UCSD-AML1 (cell line): Measurements from ENCODE around the gene JDP2.
"Not testable (repeated sequence)": the region's sequence is repeated elsewhere in the genome, so short reads cannot be mapped to it uniquely, and the experiment has no call there.

ENCODE experiments used
- DNase-seq: peaks from one replicate; lab custom pipeline; 2025; ENCODE audit not compliant: unreplicated experiment; lab: John Stamatoyannopoulos, UW

The JDP2 gene

GRCh38 chr14:75453817-75454434 is 26.1 kb downstream of the JDP2 start:
- DNase-seq = no peak

DNA sequence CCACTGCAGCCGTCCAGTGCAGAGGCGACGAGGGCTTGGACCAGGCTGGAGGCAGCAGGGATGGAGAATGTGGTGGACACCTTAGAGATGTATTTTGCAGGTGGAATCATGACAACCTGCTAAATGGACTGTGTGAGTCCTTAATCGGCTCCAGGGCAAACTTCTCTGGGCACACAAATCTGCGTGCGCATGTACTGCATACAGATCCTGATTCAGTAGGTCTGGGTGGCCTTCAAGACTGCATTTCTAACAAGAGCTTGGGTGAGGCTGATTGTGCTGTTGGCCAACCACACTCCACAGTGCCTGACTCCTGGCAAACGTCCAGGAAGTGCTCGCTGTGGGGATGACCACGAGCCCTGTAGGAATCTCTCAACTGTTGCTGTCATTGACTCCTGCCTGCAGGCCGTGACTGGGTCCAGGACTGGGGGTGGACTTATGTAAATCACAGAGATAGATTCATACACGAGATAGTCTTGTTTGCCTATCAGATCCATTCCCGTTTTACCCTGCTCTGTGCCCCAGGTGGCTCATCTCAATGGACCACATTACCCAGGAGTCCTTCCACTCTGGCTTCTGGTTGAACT is 27.2 kb downstream of the JDP2 start:
- peak; percentile 52 for DNase-seq

GRCh38 chr14:75456069-75456996 is 28.5 kb downstream of the JDP2 start:
- no peak for DNase-seq

GRCh38 chr14:75456997-75457335 is 29.1 kb downstream of the JDP2 start:
- no peak for DNase-seq

GRCh38 chr14:75457648-75458165 is 29.9 kb downstream of the JDP2 start:
- no peak for DNase-seq

- DNase-seq = no peak
Measured at GRCh38 chr14:75458305-75458704, 30.5 kb downstream of the JDP2 start.

DNA sequence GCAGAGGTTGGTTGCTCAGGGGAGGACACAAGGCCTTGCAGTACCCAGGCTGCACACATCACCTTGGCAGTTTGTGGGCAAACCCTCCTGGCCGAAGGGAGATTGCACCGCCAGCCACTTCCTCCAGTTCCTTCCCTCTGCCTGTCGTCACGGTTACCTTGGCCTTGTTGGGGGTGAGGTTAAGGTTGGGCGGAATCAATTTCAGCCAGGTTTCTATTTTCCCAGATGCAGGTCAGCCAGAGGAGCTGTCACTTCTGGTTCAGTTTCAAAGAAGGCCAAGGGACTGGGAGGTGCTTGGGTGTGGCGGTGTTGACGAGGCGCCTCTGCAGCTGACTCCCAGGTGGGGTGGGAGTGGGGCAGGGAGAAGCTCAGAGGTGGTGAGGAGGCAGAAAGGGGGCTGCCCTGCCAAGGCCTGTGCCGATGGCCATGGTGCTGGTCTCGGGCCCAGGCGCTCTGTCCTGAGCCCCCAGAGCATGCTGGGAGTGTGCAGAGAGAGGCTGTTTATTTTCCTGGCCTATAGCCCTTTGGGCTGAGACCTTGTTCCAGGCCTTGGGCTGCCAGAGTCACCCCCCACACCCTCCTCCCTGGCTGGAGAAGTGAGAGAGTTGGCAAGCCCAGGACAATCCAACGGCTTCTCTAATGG is 31.4 kb downstream of the JDP2 start:
- peak; percentile 79 for DNase-seq

GRCh38 chr14:75459791-75460190 is 32.0 kb downstream of the JDP2 start:
- no peak for DNase-seq

GRCh38 chr14:75460394-75460793 is 32.6 kb downstream of the JDP2 start:
- no peak for DNase-seq

- no peak for DNase-seq
Measured at GRCh38 chr14:75461303-75461702, 33.5 kb downstream of the JDP2 start.

- DNase-seq = no peak
Measured at GRCh38 chr14:75461755-75462349, 34.0 kb downstream of the JDP2 start.

- DNase-seq = no peak
Measured at GRCh38 chr14:75464626-75465025, 36.8 kb downstream of the JDP2 start.

- DNase-seq = no peak
Measured at GRCh38 chr14:75467763-75468162, 39.9 kb downstream of the JDP2 start.

- DNase-seq = no peak
Measured at GRCh38 chr14:75469164-75469563, 41.3 kb downstream of the JDP2 start.

DNA sequence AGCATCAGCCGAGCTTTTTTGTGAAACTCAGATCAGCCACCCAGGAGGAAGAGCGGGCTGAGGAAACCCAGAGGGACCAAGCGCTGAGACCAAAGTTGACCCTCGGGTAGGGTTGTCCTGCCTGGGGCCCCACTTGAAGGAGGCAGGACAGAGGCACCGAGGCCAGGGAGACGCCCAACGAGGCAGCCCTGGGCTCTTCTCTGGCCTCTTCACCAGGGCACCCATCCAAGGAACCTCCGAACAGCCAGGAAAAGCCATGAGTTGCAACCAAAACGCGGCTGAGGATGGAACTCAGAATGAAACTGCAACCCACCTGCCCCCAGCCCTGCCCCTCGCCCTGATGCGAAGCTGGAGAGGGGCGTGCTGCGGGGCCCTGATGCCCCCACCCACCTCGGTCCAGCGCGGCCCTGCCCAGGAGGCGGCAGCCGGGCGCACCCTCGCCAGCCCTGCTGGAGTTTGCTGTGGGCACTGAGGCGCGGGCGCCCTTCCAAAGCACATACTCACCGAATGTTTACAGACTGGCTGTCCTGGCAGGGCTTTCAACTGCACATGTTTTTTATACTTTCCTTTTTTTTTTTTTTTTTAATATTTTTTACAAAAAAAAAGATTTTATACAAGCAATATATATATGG is 41.9 kb downstream of the JDP2 start:
- no peak for DNase-seq

GRCh38 chr14:75470238-75470797 is 42.5 kb downstream of the JDP2 start:
- DNase-seq = no peak

GRCh38 chr14:75471059-75471458 is 43.2 kb downstream of the JDP2 start:
- no peak for DNase-seq

GRCh38 chr14:75474127-75474526 is 46.3 kb downstream of the JDP2 start:
- not testable (repeated sequence) for DNase-seq

DNA sequence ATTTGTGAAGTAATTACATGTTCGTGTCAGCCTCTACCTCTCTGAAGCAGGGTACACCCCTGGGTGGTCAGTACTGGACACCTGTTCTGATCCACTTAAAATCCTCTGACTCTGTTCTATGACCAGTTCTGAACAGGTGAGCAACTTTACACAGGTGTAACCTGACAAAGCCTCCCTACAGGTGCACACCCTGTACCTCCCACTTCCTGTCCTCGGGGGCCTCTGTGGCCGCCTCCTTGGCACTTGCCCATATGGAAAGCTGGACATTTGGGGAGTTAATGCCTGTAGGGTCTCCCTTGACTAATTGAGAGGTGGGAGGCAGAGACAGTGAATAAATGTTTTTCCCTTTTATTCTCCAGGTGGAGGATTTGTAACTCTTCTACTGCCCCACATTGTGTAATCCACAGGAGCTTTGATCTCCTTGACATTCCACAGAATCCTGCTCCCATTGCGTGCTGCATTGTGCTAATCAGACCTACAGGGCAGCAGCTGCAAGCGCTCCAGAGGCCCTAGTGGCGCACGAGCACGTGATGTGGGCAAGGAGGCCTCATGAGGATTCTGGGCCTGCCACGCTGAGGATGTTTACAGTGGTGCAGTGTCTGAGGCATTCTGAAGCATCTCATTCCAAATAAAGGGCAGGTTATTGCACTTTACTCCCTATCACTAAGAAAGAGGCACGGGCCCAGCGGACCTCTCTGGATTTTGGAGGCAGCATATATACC is 48.6 kb downstream of the JDP2 start:
- no peak for DNase-seq

DNA sequence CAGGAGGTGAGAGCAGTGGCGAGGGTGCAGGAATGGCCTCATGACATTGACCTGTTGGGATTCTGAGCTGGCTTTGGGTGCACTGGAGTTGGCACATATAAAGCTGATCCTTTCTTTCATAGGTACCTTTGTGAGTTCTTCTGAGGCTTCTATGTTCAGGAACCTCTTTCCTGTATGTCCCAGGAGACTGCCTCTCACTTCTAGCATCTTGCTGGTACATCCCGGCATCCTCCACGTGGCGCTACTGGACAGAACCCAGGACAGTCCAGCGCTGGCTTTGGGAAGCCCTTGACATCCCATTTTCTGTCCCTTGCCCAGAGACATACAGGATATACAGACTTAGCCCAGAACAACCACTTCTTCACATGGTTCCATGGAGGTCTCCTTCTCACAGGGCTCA is 50.1 kb downstream of the JDP2 start:
- no peak for DNase-seq
